MG63 (cell line): ENCODE data around the gene LOXL4. TPM values are rescaled to one million over a fixed set of nuclear protein-coding genes. Genes with fewer than 3 reads are reported as not detected.

ENCODE experiments used
- DNase-seq: peaks from one replicate; pipeline ENCODE4 v3.0.0-alpha.2; 2020
- H3K27me3 ChIP-seq: fragments of 250-450 bp; sonication (Bioruptor Pico); 2 replicates; pipeline ENCODE4 v1.5.1; 2020; ENCODE audit warnings: mild to moderate bottlenecking, moderate library complexity
- H3K36me3 ChIP-seq: fragments of 250-450 bp; sonication (Bioruptor Pico); 2 replicates; pipeline ENCODE4 v1.5.1; 2020; ENCODE audit warnings: mild to moderate bottlenecking, moderate library complexity
- H3K4me3 ChIP-seq: fragments of 250-450 bp; sonication (Bioruptor Pico); 2 replicates; pipeline ENCODE4 v1.5.1; 2020; ENCODE audit warnings: mild to moderate bottlenecking, moderate library complexity
- H3K9me3 ChIP-seq: fragments of 250-450 bp; sonication (Bioruptor Pico); 2 replicates; pipeline ENCODE4 v1.5.1; 2020; ENCODE audit warnings: mild to moderate bottlenecking, moderate library complexity
- total RNA-seq: library from RNA; depleted of rRNA; stranded (reverse); fragments of >200 nt; shearing (Covaris generic); gene quantifications from 2 replicates; pipeline ENCODE4 v1.2.3, GENCODE V29; 2014; ENCODE audit warnings: low replicate concordance

LOXL4 gene
- total RNA-seq, 1 experiment from 2014 or later, result not detected

DNA sequence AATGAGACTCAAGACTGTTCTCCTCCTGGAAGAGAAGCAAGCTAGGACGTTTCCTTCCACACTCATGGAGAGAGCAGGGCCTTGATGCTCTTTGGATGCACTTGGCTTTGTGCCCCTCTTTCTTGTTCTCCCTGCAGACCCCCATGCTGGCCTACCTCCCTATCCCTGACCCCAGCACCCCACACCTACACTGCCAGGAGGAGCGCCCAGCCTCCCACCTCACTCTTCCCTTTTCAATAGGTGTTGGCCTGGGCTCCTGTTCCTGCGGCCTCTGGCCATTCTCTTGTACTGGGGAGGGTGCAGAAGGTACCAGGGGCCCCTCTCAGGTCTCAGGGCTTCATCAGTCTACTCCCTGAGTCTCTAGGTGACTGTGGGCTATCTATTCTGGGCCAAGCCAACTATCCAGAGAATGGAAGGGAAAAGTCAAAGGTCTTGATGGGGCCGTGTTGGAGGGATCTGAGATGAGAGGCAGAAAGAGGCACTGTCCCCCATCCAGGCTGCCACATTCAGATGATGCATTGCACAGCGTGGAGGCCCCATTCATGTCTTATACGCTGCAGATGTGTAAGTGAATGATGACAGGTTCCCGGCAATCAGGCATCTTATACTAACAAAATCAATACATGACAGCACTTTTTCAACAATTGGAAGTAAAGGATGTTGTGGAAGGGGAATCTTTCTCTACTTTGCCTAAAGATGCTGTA, 32.7 kb upstream of the LOXL4 start:
- Histone ChIP-seq H3K4me3 (no peak overlapping the region), H3K27me3 (no peaks in the 10 kb centered on the region), H3K36me3 (no peaks in the 10 kb centered on the region), H3K9me3 (no peaks in the 10 kb centered on the region)
- DNase-seq, result no peak

DNA sequence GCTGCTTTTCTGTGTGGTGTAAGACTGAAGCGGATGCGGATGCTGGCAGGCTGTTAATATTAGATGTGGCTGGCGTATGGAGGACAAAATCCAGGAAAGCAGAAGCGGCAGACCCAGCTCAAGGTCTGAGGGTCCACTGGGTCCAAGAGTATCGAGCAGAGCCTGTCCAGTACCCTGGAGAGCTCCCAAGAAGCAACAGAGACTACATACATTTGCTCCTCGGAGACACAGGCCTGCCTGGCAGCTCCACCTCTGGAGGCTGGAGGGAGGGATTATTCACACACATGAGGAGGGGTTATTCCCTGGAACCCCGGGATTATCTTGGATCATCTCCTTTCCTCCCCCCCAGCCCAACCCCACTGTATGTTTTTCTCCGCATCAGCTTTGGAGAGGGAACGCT, 31.3 kb upstream of the LOXL4 start:
- no peaks in the 10 kb centered on the region for H3K27me3 ChIP-seq
- no peak overlapping the region for H3K4me3 ChIP-seq
- no peak for DNase-seq
- no peaks in the 10 kb centered on the region for H3K9me3 ChIP-seq
- H3K36me3 ChIP-seq, result no peaks in the 10 kb centered on the region

DNA sequence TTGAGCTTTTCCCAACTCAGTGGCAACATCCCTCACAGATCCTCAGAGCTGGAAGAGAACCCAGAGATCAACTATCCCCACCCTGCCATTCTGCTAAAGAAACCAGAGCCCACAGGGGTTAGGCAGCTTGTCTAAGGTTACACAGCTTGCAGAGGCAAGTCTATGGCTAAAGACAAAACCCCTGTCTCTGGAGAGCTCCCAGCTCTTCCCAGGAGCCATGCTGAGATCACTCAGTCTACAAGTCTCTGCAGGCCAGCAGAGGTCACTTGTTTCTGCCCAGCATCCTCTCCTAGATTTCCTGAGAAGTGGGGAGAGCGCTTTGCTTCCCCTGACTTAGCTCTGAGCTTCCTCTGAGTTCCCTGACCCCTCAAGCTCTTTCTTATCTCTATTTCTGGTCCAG, 28.5 kb upstream of the LOXL4 start:
- Histone ChIP-seq H3K27me3 (no peaks in the 10 kb centered on the region), H3K36me3 (no peaks in the 10 kb centered on the region), H3K9me3 (no peaks in the 10 kb centered on the region), H3K4me3 (no peak overlapping the region)
- peak; percentile 36 for DNase-seq

DNA sequence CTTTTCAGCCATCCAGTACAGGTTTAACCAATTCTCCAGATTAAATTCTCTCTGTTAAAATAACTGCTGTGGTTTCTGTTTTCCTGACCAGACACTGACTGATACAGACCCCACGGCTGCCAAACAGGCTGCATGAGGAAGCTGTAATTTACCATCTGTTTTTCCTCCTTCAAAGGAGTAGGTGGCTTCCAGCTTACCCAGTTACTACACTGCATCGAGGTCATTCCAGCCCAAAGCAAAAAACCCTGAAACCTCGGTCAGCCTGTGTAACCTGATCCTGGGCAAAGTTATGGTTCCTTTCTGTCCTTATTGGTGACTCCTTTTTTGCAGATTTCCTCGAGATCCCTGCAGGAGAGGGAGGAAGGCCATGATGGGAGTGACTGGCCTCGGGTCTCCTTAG, 27.9 kb upstream of the LOXL4 start:
- H3K36me3 ChIP-seq, result no peaks in the 10 kb centered on the region
- DNase-seq, result peak; percentile 45
- H3K9me3 ChIP-seq, result no peaks in the 10 kb centered on the region
- H3K4me3 ChIP-seq, result no peak overlapping the region
- H3K27me3 ChIP-seq, result no peaks in the 10 kb centered on the region

DNA sequence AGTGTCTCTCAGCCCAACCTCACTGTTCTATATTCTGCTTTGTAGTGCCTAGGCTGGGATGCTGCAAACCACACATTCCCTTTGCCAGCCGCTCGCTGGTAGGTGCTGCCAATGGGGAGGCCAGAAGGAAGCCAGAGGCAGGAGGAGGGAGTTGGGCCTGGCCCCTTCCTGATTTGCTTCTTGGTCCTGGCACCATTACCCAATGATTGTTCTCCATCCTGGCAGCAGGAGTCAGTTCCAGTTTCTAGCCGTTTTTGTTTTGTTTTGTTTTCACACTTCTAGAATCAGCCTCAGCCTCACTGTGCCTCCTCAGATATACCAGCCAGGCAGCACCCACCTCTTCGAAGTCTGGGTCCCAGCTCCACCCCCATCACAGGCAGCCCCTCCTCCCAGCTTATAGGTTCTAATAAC, 27.4 kb upstream of the LOXL4 start:
- Histone ChIP-seq H3K9me3 (no peaks in the 10 kb centered on the region), H3K36me3 (no peaks in the 10 kb centered on the region), H3K27me3 (no peaks in the 10 kb centered on the region), H3K4me3 (no peak overlapping the region)
- DNase-seq, result peak; percentile 42

DNA sequence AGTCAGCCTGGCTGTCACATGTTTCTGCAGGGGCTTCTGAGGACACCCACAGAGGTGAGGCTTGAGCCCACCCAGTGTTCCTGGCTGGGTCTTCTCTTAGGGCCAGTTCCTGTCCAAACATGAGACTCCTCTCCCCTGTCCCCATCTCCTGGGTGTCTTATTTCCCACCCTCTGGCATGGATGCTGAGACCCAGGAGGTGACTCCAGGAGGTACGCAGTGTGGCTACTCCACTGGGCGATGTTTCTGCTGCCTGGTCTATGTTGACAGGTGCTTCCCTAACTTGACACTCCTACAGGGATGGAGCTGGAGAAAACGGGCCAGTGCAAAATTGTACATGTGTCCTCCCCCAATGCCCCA, 26.3 kb upstream of the LOXL4 start:
- Histone ChIP-seq H3K9me3 (no peaks in the 10 kb centered on the region), H3K36me3 (no peaks in the 10 kb centered on the region), H3K27me3 (no peaks in the 10 kb centered on the region), H3K4me3 (no peak overlapping the region)
- DNase-seq, result no peak

DNA sequence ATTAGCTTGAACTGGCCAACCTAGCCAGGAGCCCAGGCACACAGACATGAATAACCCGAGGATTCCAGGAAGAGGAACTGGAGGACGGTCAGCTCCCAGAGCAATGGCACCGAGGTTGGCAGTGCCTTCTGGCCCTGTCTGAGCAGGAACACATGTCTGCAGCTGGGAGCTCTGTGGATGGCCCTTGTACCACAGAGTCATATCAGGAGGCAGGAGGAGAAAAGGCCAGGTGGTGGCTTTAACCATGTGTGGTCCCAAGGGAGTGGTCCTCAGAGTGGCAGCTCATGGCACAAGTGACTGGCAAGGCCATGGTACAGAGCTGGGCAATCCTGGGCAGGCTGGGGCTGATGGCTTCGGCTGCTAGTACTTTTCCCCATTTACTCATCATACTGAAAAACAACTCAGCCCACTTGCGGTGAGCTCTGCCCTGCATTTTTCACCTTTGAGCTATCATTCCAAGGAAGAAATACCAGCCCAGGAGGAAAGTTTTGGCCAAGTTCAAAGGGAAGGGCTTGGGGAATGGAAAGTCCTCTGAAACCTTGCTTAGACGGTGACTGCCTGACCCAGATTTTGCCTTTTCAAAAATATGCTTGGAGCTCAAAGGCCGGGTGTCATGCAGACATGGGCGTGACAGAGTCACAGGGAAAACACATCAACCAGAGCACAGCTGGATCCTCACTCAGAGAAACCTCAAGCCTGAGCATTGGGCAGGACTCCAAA, 25.7 kb upstream of the LOXL4 start:
- DNase-seq, result no peak
- no peaks in the 10 kb centered on the region for H3K27me3 ChIP-seq
- no peak overlapping the region for H3K4me3 ChIP-seq
- no peaks in the 10 kb centered on the region for H3K9me3 ChIP-seq
- H3K36me3 ChIP-seq, result no peaks in the 10 kb centered on the region

DNA sequence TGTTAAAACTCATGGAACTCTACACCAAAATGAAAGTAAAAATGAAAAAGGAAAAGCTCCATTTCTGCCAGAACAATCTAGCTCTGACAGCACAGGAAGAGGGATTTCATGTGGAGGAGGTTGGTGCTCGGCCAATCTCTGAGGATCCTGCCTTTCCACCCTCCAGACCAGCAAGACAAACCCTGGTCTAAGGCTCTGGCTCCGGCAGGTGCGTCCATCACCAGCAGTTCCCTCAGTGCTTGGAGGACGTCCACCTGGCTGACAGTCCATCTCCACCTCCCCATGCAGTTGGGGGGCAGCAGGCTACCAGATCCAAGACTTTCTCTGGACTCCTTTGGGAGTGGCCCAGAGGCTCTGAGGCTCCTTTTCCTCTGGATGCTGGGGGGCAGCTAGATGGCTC, 25.0 kb upstream of the LOXL4 start:
- H3K4me3 ChIP-seq, result no peak overlapping the region
- no peak for DNase-seq

DNA sequence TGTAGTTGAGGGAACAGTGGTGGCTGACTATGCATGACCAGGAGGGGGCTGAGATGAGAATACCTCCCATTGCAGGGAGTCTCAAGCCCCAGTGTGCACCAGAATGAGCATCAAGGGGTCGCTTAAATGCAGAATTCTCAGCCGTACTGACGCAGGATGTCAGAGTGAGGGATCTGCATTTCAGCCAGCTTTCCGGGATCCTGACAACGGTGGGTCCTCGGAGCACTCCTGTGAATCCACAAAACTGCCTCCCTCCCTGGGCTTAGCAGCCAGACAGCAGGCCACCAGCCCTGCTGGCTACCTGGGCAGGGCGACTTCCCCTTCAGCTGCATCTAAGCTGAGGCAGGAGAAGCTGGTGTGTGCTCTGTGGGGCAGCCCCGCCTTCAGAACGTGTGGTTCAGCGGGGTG, 21.8 kb upstream of the LOXL4 start:
- no peaks in the 10 kb centered on the region for H3K27me3 ChIP-seq
- no peak for DNase-seq
- H3K9me3 ChIP-seq, result no peaks in the 10 kb centered on the region
- no peak overlapping the region for H3K4me3 ChIP-seq
- no peaks in the 10 kb centered on the region for H3K36me3 ChIP-seq

More for the DNA sequence above, 25.0 kb upstream of the LOXL4 start:
- H3K27me3 ChIP-seq, result no peaks in the 10 kb centered on the region
- H3K9me3 ChIP-seq, result no peaks in the 10 kb centered on the region
- no peaks in the 10 kb centered on the region for H3K36me3 ChIP-seq

DNA sequence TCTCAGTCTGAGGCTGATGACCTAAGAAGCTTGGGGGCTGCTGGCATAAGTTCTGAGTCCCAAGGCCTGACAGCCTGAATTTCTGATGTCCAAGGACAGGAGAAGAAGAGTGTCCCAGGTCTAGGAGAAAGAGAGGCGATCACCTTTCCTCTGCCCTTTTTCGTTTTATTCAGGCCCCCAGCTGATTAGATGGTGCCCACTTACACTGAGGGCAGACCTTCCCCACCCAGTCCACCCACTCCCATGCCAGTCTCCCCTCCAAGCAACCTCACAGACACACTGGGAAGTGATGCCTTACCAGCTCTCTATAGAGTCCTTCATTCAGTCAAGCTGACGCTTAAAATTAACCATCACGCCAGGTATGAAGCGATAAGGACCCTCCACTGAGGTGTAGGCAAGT, 19.3 kb upstream of the LOXL4 start:
- no peaks in the 10 kb centered on the region for H3K27me3 ChIP-seq
- DNase-seq, result no peak
- H3K36me3 ChIP-seq, result no peaks in the 10 kb centered on the region
- no peak overlapping the region for H3K4me3 ChIP-seq
- no peaks in the 10 kb centered on the region for H3K9me3 ChIP-seq

DNA sequence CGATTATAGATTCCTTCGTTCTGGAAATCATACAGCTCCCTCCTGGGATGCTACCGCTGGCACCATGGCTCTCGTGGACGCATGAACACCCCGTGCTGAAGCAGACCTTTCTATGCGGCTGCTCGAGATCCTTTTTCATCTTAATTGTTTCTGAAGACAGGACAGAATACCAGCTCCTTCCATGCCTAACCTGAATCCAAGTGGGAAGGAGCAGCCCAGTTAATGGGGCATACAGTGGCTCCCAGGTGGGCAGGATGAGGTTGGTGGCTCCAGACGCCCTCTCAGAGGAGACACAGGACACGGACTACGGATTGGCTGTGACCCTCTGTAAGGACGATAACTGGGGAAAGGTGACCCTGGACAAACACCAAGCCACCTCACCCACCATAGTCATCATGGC, 18.4 kb upstream of the LOXL4 start:
- H3K36me3 ChIP-seq, result no peaks in the 10 kb centered on the region
- DNase-seq, result no peak
- no peaks in the 10 kb centered on the region for H3K27me3 ChIP-seq
- no peak overlapping the region for H3K4me3 ChIP-seq
- H3K9me3 ChIP-seq, result no peaks in the 10 kb centered on the region

DNA sequence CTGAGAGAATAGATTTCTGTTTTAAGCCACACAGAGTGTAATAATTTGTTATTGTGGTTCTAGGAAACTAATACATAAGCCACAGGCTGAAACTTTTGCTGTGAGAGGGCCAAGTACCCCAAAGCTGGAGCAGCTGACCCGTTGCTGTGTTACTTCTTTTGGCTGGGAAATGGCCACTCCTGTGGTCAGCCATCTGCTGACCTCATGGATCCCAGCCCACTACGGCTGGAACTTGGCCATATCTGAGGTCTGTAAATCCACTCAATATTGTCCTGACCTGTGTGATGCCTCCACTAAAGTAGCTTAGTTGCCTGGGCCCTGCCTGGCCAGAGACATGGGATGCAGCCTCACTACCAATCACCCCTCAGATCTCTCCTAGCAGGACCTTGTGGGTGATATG, 17.4 kb upstream of the LOXL4 start:
- no peak for DNase-seq
- H3K27me3 ChIP-seq, result no peaks in the 10 kb centered on the region; the same call in 1 of the 2 replicates
- no peaks in the 10 kb centered on the region for H3K9me3 ChIP-seq
- no peak overlapping the region for H3K4me3 ChIP-seq
- H3K36me3 ChIP-seq, result no peaks in the 10 kb centered on the region

DNA sequence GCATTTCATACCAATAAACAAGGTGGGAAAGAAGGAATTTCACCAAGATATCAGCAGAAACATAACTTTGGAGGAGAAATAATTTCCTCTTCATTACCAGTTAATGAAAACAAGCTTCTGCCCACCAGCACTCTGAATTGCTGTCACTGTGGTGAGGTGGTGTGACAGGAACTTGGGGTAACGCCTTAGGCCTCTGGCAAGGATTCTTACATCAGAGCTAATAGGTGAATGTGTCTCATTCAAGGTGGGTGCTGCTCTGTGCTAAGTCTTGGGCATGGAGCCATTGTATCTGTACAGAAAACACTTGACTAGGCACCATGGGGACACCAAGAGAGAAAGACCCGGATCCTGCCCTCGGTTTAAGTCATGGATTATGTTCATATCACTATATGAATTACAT, 8.3 kb upstream of the LOXL4 start:
- H3K27me3 ChIP-seq, result no peaks in the 10 kb centered on the region; the same call in 1 of the 2 replicates
- H3K9me3 ChIP-seq, result no peaks in the 10 kb centered on the region
- no peak overlapping the region for H3K4me3 ChIP-seq
- no peaks in the 10 kb centered on the region for H3K36me3 ChIP-seq
- DNase-seq, result no peak

DNA sequence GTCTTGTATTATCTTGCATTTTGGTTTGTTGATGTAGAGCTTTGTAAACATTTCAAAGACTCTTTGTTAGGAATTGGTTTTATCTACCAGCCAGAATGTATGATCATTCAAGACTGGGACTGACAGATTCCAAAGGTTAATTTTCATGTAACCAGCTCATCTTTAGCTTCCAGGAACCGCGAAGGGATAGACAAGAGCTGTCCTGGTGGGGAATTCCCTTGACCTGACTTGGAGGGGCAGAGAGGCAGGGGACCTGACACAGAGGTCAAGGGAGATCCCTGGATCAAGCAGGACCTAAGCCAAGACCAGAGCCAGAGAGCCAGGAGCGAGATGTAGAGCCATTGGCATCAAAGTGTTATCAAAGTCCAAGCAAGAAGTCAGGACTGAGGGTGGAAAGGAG, 6.6 kb upstream of the LOXL4 start:
- Histone ChIP-seq H3K4me3 (no peak overlapping the region), H3K9me3 (no peaks in the 10 kb centered on the region), H3K27me3 (no peaks in the 10 kb centered on the region), H3K36me3 (no peaks in the 10 kb centered on the region)
- no peak for DNase-seq

DNA sequence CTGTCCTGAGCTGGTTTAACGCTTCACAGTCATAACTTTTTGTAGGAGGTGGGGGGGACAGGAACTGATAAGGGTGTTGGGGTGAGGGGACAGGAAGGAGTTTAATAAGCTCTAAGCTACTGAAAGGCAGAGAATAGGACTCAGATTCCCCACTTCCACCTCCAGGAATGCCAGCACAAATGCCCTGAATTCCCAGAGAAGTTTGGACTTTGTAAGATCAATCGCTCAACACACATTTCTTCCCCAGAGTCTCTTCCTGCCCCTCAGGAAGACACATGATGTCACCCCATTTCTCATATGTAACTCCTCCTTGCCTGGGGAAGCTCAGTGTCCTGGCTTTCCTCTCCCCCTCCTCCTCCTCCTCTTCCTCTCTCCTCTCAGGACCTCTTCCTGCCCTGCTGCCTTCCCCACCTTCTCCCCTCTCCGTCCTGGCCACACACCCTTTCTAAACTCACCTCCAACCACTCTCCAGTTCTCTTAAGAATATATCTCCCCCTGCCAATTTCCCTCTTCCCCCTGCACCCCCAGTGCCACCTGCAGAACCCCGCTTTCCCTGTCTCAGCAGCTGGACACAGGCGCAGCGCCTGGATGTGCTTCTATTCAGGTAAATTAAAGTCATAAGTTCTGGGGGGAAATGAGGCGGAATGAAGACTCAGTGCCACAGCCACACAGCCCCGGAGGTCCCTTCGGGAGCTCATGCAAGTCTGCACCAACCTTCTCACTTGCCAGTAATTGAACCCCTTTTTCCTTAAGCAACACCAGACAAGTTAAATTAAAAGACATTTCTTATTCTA, 5.3 kb upstream of the LOXL4 start:
- Histone ChIP-seq H3K9me3 (no peaks in the 10 kb centered on the region), H3K36me3 (no peaks in the 10 kb centered on the region), H3K27me3 (no peaks in the 10 kb centered on the region), H3K4me3 (no peak overlapping the region)
- no peak for DNase-seq

DNA sequence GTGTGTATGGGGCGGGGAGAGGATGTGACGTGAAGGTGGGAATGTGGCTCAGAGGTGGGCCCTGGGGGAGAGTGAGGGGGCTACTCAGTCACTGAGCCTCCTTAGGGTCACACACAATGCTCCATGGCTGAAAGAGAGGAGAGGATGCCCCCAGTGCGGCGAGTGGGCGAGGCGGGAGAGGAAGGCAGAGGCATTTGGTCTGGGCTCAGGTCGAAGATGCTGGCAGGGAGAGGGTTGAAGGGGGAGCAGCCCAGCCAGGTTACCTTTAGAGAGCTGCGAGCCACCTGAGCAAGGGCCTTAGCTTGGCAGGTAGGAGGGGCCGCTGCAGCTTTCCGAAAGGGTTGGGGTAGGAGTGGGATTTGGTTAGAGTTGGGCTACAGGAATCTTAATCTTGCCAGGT, 4.7 kb upstream of the LOXL4 start:
- Histone ChIP-seq H3K27me3 (no peaks in the 10 kb centered on the region), H3K36me3 (no peaks in the 10 kb centered on the region), H3K4me3 (no peak overlapping the region), H3K9me3 (no peaks in the 10 kb centered on the region)
- no peak for DNase-seq

DNA sequence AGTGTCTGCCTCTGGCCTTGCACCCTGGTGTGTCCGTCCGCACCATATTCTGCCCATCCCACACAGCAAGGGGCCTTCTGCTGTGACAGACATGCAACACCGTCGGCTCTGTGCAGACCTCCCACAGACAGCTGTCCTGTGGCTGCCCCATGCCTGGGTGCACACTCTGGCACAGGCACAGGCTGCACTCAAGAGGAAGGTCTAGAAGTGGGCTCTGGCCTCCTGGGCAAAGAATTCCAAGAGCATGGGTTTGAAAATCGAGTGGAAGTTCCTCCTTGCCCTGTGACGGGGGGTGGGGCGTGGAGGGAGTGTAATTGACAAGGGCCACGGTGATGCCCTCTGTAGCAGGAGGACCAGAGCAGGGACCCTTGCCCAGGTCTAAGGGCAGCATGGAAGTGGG, 4.3 kb upstream of the LOXL4 start:
- no peak for DNase-seq
- Histone ChIP-seq H3K36me3 (no peaks in the 10 kb centered on the region), H3K4me3 (no peak overlapping the region), H3K9me3 (no peaks in the 10 kb centered on the region), H3K27me3 (no peaks in the 10 kb centered on the region)

DNA sequence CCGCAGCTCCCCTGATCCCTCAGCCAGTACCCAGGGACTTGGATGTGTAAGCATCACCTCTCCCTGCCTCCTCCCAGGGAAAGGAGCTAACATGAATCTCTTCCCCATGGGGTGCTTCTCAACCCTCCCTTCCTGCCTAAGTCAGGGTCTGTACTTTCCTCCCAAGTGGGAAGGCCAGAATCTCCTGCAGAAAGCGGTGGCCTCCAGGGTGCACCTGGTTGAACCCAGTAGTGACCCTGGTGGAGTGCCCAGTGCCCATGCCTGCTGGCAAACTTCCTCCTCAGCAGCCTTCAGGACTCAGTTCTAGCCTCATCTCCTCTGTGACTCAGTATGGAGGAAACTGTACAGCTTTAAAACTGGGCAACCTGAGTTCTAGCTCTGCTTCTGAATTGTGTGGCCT, 2.8 kb upstream of the LOXL4 start:
- no peak for DNase-seq
- no peaks in the 10 kb centered on the region for H3K9me3 ChIP-seq
- H3K27me3 ChIP-seq, result no peaks in the 10 kb centered on the region
- H3K4me3 ChIP-seq, result no peak overlapping the region
- H3K36me3 ChIP-seq, result no peaks in the 10 kb centered on the region
